ENCODE measurements around the gene PCDH9.

Gene PCDH9

GRCh38 chr13:66644855-66645460 is 585.2 kb downstream of the PCDH9 start:
- Histone ChIP-seq H3K9me3 (ENCODE audit: insufficient read depth, low read depth, low read length) (no peaks in the 10 kb centered on the region), H4K91ac (ENCODE audit: low read depth, low read length) (no peak overlapping the region), H4K8ac (ENCODE audit: low read depth, low read length) (no peak overlapping the region), H3K36me3 (ENCODE audit: control insufficient read depth in 1 of 2, insufficient read depth in 2 of 2, low read length in 2 of 2) (no peaks in the 10 kb centered on the region), H3K79me1 (ENCODE audit: low read length) (no peaks in the 10 kb centered on the region), H4K12ac (ENCODE audit: low read depth, low read length) (no peak overlapping the region), H2BK120ac (ENCODE audit: insufficient read depth, low read length, poor library complexity) (no peak overlapping the region), H3K4me1 (ENCODE audit: control insufficient read depth in 1 of 2, insufficient read depth in 2 of 2, low read length in 2 of 2) (no peaks in the 10 kb centered on the region), H3K27me3 (ENCODE audit: insufficient read depth, low read length) (no peaks in the 10 kb centered on the region), H3K4me2 (ENCODE audit: low read length) (no peak overlapping the region), H2BK12ac (ENCODE audit: low read length) (no peak overlapping the region), H3K79me2 (ENCODE audit: control insufficient read depth, insufficient read depth, low read length, poor library complexity) (no peaks in the 10 kb centered on the region), H2AK5ac (ENCODE audit: low read length) (no peak overlapping the region), H2BK5ac (ENCODE audit: low read depth, low read length, poor library complexity) (no peak overlapping the region), H3K9ac (ENCODE audit: low read length) (no peak overlapping the region), H3K27ac (ENCODE audit: low read depth, low read length) (no peak overlapping the region), H3K4ac (ENCODE audit: low read depth, low read length) (no peak overlapping the region), H3K18ac (ENCODE audit: low read length) (no peak overlapping the region), H2AFZ (ENCODE audit: insufficient read depth, low read length, poor library complexity) (no peak overlapping the region), H3K4me3 (ENCODE audit: low read depth, low read length) (no peak overlapping the region), H3K23ac (ENCODE audit: low read length) (no peak overlapping the region), H3K14ac (ENCODE audit: low read length) (no peak overlapping the region)
- DNase-seq = no peak
- no CpG with 5 or more reads among the region's 3 CpGs for WGBS (ENCODE audit: extremely low coverage, insufficient coverage, insufficient read length)

GRCh38 chr13:66640231-66640630 is 589.9 kb downstream of the PCDH9 start:
- no peak for DNase-seq

GRCh38 chr13:66639044-66639443 is 591.1 kb downstream of the PCDH9 start:
- H3K27me3 ChIP-seq (ENCODE audit: insufficient read depth, low read length) = no peaks in the 10 kb centered on the region
- no peaks in the 10 kb centered on the region for H3K9me3 ChIP-seq (ENCODE audit: insufficient read depth, low read depth, low read length)
- H3K23ac ChIP-seq (ENCODE audit: low read length) = no peak overlapping the region
- no CpG with 5 or more reads among the region's 1 CpG for WGBS (ENCODE audit: extremely low coverage, insufficient coverage, insufficient read length)
- H3K36me3 ChIP-seq (ENCODE audit: control insufficient read depth in 1 of 2, insufficient read depth in 2 of 2, low read length in 2 of 2) = no peaks in the 10 kb centered on the region
- H3K18ac ChIP-seq (ENCODE audit: low read length) = no peak overlapping the region
- DNase-seq = no peak
- H3K4me1 ChIP-seq (ENCODE audit: control insufficient read depth in 1 of 2, insufficient read depth in 2 of 2, low read length in 2 of 2) = peaks cover 0 to 3% of the 10 kb centered on the region in 2 experiments
- H4K8ac ChIP-seq (ENCODE audit: low read depth, low read length) = no peak overlapping the region
- H3K27ac ChIP-seq (ENCODE audit: low read depth, low read length) = no peak overlapping the region
- H2AK5ac ChIP-seq (ENCODE audit: low read length) = no peak overlapping the region
- H2AFZ ChIP-seq (ENCODE audit: insufficient read depth, low read length, poor library complexity) = no peak overlapping the region
- no peaks in the 10 kb centered on the region for H3K79me2 ChIP-seq (ENCODE audit: control insufficient read depth, insufficient read depth, low read length, poor library complexity)
- H2BK12ac ChIP-seq (ENCODE audit: low read length) = no peak overlapping the region
- H3K14ac ChIP-seq (ENCODE audit: low read length) = no peak overlapping the region
- no peaks in the 10 kb centered on the region for H3K79me1 ChIP-seq (ENCODE audit: low read length)
- no peak overlapping the region for H4K12ac ChIP-seq (ENCODE audit: low read depth, low read length)
- no peak overlapping the region for H3K4ac ChIP-seq (ENCODE audit: low read depth, low read length)
- no peak overlapping the region for H4K91ac ChIP-seq (ENCODE audit: low read depth, low read length)
- no peak overlapping the region for H2BK5ac ChIP-seq (ENCODE audit: low read depth, low read length, poor library complexity)
- no peak overlapping the region for H3K4me3 ChIP-seq (ENCODE audit: low read depth, low read length)
- H3K4me2 ChIP-seq (ENCODE audit: low read length) = no peak overlapping the region
- no peak overlapping the region for H3K9ac ChIP-seq (ENCODE audit: low read length)
- H2BK120ac ChIP-seq (ENCODE audit: insufficient read depth, low read length, poor library complexity) = no peak overlapping the region

More at GRCh38 chr13:66640231-66640630, 589.9 kb downstream of the PCDH9 start:
- Histone ChIP-seq H3K9ac (ENCODE audit: low read length) (no peak overlapping the region), H4K12ac (ENCODE audit: low read depth, low read length) (no peak overlapping the region), H4K91ac (ENCODE audit: low read depth, low read length) (no peak overlapping the region), H3K4me1 (ENCODE audit: control insufficient read depth in 1 of 2, insufficient read depth in 2 of 2, low read length in 2 of 2) (peaks cover 0 to 2% of the 10 kb centered on the region in 2 experiments), H3K9me3 (ENCODE audit: insufficient read depth, low read depth, low read length) (no peaks in the 10 kb centered on the region), H3K4ac (ENCODE audit: low read depth, low read length) (no peak overlapping the region), H2AFZ (ENCODE audit: insufficient read depth, low read length, poor library complexity) (no peak overlapping the region), H2BK5ac (ENCODE audit: low read depth, low read length, poor library complexity) (no peak overlapping the region), H3K4me3 (ENCODE audit: low read depth, low read length) (no peak overlapping the region), H3K14ac (ENCODE audit: low read length) (no peak overlapping the region), H3K36me3 (ENCODE audit: control insufficient read depth in 1 of 2, insufficient read depth in 2 of 2, low read length in 2 of 2) (no peaks in the 10 kb centered on the region), H4K8ac (ENCODE audit: low read depth, low read length) (no peak overlapping the region), H3K27ac (ENCODE audit: low read depth, low read length) (no peak overlapping the region), H2BK12ac (ENCODE audit: low read length) (no peak overlapping the region), H2AK5ac (ENCODE audit: low read length) (no peak overlapping the region), H3K27me3 (ENCODE audit: insufficient read depth, low read length) (no peaks in the 10 kb centered on the region), H3K79me2 (ENCODE audit: control insufficient read depth, insufficient read depth, low read length, poor library complexity) (no peaks in the 10 kb centered on the region), H3K18ac (ENCODE audit: low read length) (no peak overlapping the region), H3K79me1 (ENCODE audit: low read length) (no peaks in the 10 kb centered on the region), H2BK120ac (ENCODE audit: insufficient read depth, low read length, poor library complexity) (no peak overlapping the region), H3K23ac (ENCODE audit: low read length) (no peak overlapping the region), H3K4me2 (ENCODE audit: low read length) (no peak overlapping the region)
- WGBS (ENCODE audit: extremely low coverage, insufficient coverage, insufficient read length) = no CpG with 5 or more reads among the region's 2 CpGs

- DNase-seq = peak in 1 of 2 donors; percentile 62
- no peak overlapping the region for H3K14ac ChIP-seq (ENCODE audit: low read length)
- no peak overlapping the region for H2BK5ac ChIP-seq (ENCODE audit: low read depth, low read length, poor library complexity)
- no peak overlapping the region for H2BK120ac ChIP-seq (ENCODE audit: insufficient read depth, low read length, poor library complexity)
- H2AK5ac ChIP-seq (ENCODE audit: low read length) = no peak overlapping the region
- H3K79me1 ChIP-seq (ENCODE audit: low read length) = no peaks in the 10 kb centered on the region
- no peak overlapping the region for H3K4me2 ChIP-seq (ENCODE audit: low read length)
- H3K36me3 ChIP-seq (ENCODE audit: control insufficient read depth in 1 of 2, insufficient read depth in 2 of 2, low read length in 2 of 2) = no peaks in the 10 kb centered on the region
- no peak overlapping the region for H3K4me3 ChIP-seq (ENCODE audit: low read depth, low read length)
- H4K8ac ChIP-seq (ENCODE audit: low read depth, low read length) = no peak overlapping the region
- H3K9me3 ChIP-seq (ENCODE audit: insufficient read depth, low read depth, low read length) = no peaks in the 10 kb centered on the region
- H3K79me2 ChIP-seq (ENCODE audit: control insufficient read depth, insufficient read depth, low read length, poor library complexity) = no peaks in the 10 kb centered on the region
- no peaks in the 10 kb centered on the region for H3K27me3 ChIP-seq (ENCODE audit: insufficient read depth, low read length)
- no peak overlapping the region for H3K4ac ChIP-seq (ENCODE audit: low read depth, low read length)
- no peak overlapping the region for H2BK12ac ChIP-seq (ENCODE audit: low read length)
- no peak overlapping the region for H3K23ac ChIP-seq (ENCODE audit: low read length)
- no peak overlapping the region for H3K9ac ChIP-seq (ENCODE audit: low read length)
- no peak overlapping the region for H2AFZ ChIP-seq (ENCODE audit: insufficient read depth, low read length, poor library complexity)
- peaks cover 0 to 3% of the 10 kb centered on the region in 2 experiments for H3K4me1 ChIP-seq (ENCODE audit: control insufficient read depth in 1 of 2, insufficient read depth in 2 of 2, low read length in 2 of 2)
- H4K91ac ChIP-seq (ENCODE audit: low read depth, low read length) = no peak overlapping the region
- H3K27ac ChIP-seq (ENCODE audit: low read depth, low read length) = peak overlapping the region; percentile 78
- WGBS (ENCODE audit: extremely low coverage, insufficient coverage, insufficient read length) = no CpG with 5 or more reads among the region's 1 CpG
- no peak overlapping the region for H3K18ac ChIP-seq (ENCODE audit: low read length)
- no peak overlapping the region for H4K12ac ChIP-seq (ENCODE audit: low read depth, low read length)
These were observed 594.6 kb downstream of the PCDH9 start for GRCh38 chr13:66635526-66635925.

Data from trophoblast cell (in vitro differentiated cells and primary cell).